Posterior cingulate gyrus (tissue), 11 donors: ENCODE measurements around the gene SUCLG2.
A peak's percentile ranks its signal among the peaks of the same experiment; 100 is the strongest.

Source experiments
- DNase-seq, 10 donors: peaks; one replicate each; pipeline versions ENCODE4 v3.0.0 to v3.0.0-alpha.2; 2020 to 2021; ENCODE audit warnings: mixed read lengths in 3 of 10
- intact Hi-C: fragments of 100-400 bp; cut with DNase I; formaldehyde crosslinking; loops from one replicate; pipeline ENCODE4 v1.15.1; 2023

SUCLG2 gene

GRCh38 chr3:67405193-67405592 lies 249.2 kb downstream of the SUCLG2 start:
- intact Hi-C loops = no loop called here
- DNase-seq = no peak

GRCh38 chr3:67402873-67403272 lies 251.5 kb downstream of the SUCLG2 start:
- DNase-seq = no peak
- intact Hi-C loops = no loop called here

- intact Hi-C loops = no loop called here
- DNase-seq = no peak
Measured at GRCh38 chr3:67401921-67402320, 252.5 kb downstream of the SUCLG2 start.

- DNase-seq = no peak
- intact Hi-C loops = no loop called here
Measured at GRCh38 chr3:67400476-67400875, 253.9 kb downstream of the SUCLG2 start.

GRCh38 chr3:67389176-67389575 lies 265.2 kb downstream of the SUCLG2 start:
- no peak for DNase-seq
- intact Hi-C loops = loop anchor here (10.0 kb wide), 3 partner anchors 274 to 866 kb away; no protein-coding TSS in a partner anchor

GRCh38 chr3:67388738-67389137 lies 265.7 kb downstream of the SUCLG2 start:
- no peak for DNase-seq
- intact Hi-C loops = loop anchor here (10.0 kb wide), 3 partner anchors 274 to 866 kb away; no protein-coding TSS in a partner anchor

GRCh38 chr3:67386451-67386850 lies 268.0 kb downstream of the SUCLG2 start:
- no peak for DNase-seq
- intact Hi-C loops = loop anchor here (10.0 kb wide), 3 partner anchors 272 to 868 kb away; no protein-coding TSS in a partner anchor

GRCh38 chr3:67384760-67385397 lies 269.5 kb downstream of the SUCLG2 start:
- intact Hi-C loops = loop anchor here (5.0 to 10.0 kb wide), 4 partner anchors 270 to 1492 kb away; no protein-coding TSS in a partner anchor
- peak; percentile 15 to 90 (median 51) for DNase-seq

- no peak for DNase-seq
- intact Hi-C loops = loop anchor here (5.0 to 10.0 kb wide), 4 partner anchors 269 to 1493 kb away; no protein-coding TSS in a partner anchor
Measured at GRCh38 chr3:67384016-67384415, 270.4 kb downstream of the SUCLG2 start.

GRCh38 chr3:67383379-67383778 lies 271.0 kb downstream of the SUCLG2 start:
- intact Hi-C loops = loop anchor here (5.0 to 10.0 kb wide), 4 partner anchors 269 to 1494 kb away; no protein-coding TSS in a partner anchor
- no peak for DNase-seq

GRCh38 chr3:67382536-67382935 lies 271.9 kb downstream of the SUCLG2 start:
- intact Hi-C loops = loop anchor here (5.0 to 10.0 kb wide), 4 partner anchors 268 to 1495 kb away; no protein-coding TSS in a partner anchor
- no peak for DNase-seq

GRCh38 chr3:67381667-67382272 lies 272.6 kb downstream of the SUCLG2 start:
- intact Hi-C loops = loop anchor here (5.0 to 10.0 kb wide), 4 partner anchors 267 to 1496 kb away; no protein-coding TSS in a partner anchor

GRCh38 chr3:67380118-67380517 lies 274.3 kb downstream of the SUCLG2 start:
- intact Hi-C loops = loop anchor here (5.0 to 10.0 kb wide), 4 partner anchors 265 to 1497 kb away; no protein-coding TSS in a partner anchor
- DNase-seq = no peak

More at GRCh38 chr3:67381667-67382272, 272.6 kb downstream of the SUCLG2 start:
- no peak for DNase-seq

GRCh38 chr3:67377299-67377698 lies 277.1 kb downstream of the SUCLG2 start:
- no peak for DNase-seq
- intact Hi-C loops = no loop called here

- intact Hi-C loops = no loop called here
- DNase-seq = no peak
Measured at GRCh38 chr3:67376416-67376815, 278.0 kb downstream of the SUCLG2 start.

GRCh38 chr3:67375976-67376375 lies 278.4 kb downstream of the SUCLG2 start:
- DNase-seq = no peak
- intact Hi-C loops = no loop called here

GRCh38 chr3:67362686-67363085 lies 291.7 kb downstream of the SUCLG2 start:
- intact Hi-C loops = no loop called here
- no peak for DNase-seq

GRCh38 chr3:67361770-67362169 lies 292.6 kb downstream of the SUCLG2 start:
- no peak for DNase-seq
- intact Hi-C loops = no loop called here

GRCh38 chr3:67361323-67361722 lies 293.1 kb downstream of the SUCLG2 start:
- DNase-seq = peak in 2 of 10 donors; percentile 69 to 79
- intact Hi-C loops = no loop called here

- intact Hi-C loops = no loop called here
- no peak for DNase-seq
Measured at GRCh38 chr3:67357610-67358458, 296.6 kb downstream of the SUCLG2 start.
